Middle frontal gyrus (tissue), 1 donor: ENCODE measurements around the gene RAB13.

Source experiments
- DNase-seq: peaks from one replicate; pipeline ENCODE4 v3.0.0-alpha.2; 2015; ENCODE audit warnings: low spot score; ENCODE audit errors: extremely low spot score

RAB13 gene

DNA sequence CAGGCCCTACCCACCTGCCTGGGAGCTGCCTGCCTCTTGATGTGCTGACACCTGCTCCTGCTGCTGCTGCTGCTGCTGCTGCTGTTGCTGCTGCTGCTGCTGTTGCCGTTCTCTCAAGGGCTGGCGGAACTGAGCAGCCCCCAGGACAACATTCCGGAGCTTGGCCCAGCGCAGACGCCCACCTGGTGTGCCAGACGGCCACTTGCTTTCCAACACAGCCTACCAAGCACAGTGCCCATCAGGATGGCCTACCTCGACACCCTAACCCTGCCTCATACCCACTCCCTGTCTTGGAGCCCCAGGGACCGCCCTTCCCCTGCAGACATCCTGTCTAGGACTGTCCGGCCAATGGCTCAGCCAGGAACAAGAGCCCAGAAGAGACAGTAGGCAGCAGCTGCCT lies 51.4 kb downstream of the RAB13 start:
- DNase-seq = no peak

DNA sequence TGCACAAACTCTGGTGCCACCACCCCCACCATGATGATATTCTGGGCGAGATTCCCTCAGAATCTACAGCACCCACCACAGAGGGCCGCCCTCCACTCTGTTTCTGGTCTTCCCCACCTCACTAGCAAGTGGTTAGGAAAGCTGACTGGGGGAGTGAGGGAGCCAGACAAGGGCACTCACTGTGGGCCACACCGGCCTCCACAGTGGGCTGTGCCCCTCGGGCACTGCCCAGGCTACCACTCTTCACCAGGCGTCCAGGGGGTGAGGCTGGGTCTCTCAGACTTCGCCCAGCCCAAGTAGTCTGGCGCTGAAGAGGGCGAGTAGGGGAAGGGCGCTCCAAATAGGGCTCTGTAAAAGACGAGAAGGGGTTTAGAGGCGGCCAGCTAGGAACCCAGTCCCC lies 52.2 kb downstream of the RAB13 start:
- DNase-seq = no peak

DNA sequence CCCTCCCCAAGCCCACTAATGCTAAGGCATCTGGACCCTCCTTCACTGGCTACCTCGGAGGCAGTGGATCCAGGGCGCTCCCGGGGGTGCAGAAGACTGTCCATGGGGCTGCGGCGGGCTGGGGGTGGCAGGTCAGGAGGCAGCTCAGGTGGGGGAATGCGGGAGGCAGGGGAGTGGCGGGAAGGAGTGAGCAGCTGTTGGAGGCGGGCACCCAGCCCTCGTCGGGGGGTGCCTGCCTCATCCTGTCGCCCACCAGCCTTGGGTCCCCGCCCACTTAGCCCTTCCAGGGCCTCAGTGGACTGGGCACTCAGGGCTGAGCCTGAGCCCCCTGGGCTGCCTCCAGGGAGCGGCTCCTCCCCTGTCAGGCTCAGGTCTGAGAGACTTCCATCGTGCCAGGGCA lies 52.7 kb downstream of the RAB13 start:
- DNase-seq = no peak

DNA sequence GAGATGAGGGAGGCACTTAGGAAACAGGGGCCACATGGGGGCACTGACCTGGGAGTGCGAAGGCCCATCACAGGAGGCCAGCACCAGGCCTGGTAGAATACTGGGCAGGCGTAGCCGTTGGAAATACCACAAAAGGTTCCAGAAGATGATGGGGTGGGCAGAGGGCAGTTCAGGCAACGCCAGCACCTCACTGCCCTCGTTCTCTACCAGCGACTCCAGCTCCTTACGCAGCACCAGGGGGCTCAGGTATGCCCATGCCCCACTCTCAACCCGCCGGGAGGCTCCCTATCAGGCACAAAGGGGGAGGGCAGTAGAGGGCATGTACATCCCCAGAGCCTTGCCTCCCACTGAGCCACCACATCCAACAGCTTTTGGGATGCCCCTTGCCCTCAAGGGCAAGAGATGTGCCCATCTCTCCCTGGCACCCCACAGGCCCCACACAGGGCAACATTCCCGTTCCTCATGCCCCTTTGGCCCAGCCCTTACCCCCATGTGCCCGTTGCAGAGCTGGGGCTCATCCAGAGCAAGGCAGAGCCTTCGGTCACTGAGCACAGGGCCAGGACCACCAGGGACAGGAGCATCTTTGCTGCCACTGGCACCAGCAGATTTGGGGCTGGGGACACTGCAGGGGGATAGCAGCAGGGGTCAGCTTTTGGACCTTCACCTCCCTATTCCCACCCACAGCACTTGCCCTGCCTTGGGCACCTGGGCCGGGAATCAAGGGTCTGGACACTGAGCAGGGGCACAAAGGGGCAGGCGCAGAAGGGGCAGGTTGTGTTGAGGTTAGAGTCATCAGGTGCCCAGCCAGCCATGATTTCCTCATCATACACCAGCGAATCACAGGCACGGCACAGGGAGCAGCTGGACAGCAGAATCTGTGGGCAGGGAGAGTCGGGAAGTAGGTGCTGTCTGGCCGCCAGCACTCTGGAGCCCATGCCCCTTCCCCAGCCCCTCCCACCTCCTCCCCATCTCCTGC lies 53.7 kb downstream of the RAB13 start:
- DNase-seq = no peak
